Measurements from ENCODE around the gene ZNF789.
"Not testable (repeated sequence)": the region's sequence is repeated elsewhere in the genome, so short reads cannot be mapped to it uniquely, and the experiment has no call there.

Gene ZNF789

GRCh38 chr7:99478464-99479440, 6.1 kb downstream of the ZNF789 start:
- Mint-ChIP-seq H3K4me1 (ENCODE audit: low read depth) (peaks cover 29% of the 10 kb centered on the region), H3K36me3 (ENCODE audit: low read depth) (peaks cover 39% of the 10 kb centered on the region), H3K27me3 (no peaks in the 10 kb centered on the region), H3K9me3 (no peaks in the 10 kb centered on the region), H3K27ac (no peak overlapping the region), H3K4me3 (no peak overlapping the region)

- Mint-ChIP-seq H3K27ac (no peak overlapping the region), H3K4me3 (no peak overlapping the region), H3K27me3 (no peaks in the 10 kb centered on the region), H3K4me1 (ENCODE audit: low read depth) (no peaks in the 10 kb centered on the region), H3K9me3 (no peaks in the 10 kb centered on the region), H3K36me3 (ENCODE audit: low read depth) (peaks cover 57% of the 10 kb centered on the region)
Measured at GRCh38 chr7:99485094-99485493, 12.4 kb downstream of the ZNF789 start.

GRCh38 chr7:99489235-99489634, 16.5 kb downstream of the ZNF789 start:
- Mint-ChIP-seq H3K4me3 (no peak overlapping the region), H3K9me3 (peaks cover 13% of the 10 kb centered on the region), H3K27ac (no peak overlapping the region), H3K4me1 (ENCODE audit: low read depth) (no peaks in the 10 kb centered on the region), H3K27me3 (no peaks in the 10 kb centered on the region), H3K36me3 (ENCODE audit: low read depth) (peaks cover 66% of the 10 kb centered on the region)

GRCh38 chr7:99490878-99491277, 18.2 kb downstream of the ZNF789 start:
- no peaks in the 10 kb centered on the region for H3K4me1 Mint-ChIP-seq (ENCODE audit: low read depth)
- no peak overlapping the region for H3K4me3 Mint-ChIP-seq
- H3K9me3 Mint-ChIP-seq, result peaks cover 15% of the 10 kb centered on the region
- H3K27me3 Mint-ChIP-seq, result no peaks in the 10 kb centered on the region
- H3K27ac Mint-ChIP-seq, result no peak overlapping the region
- peaks cover 69% of the 10 kb centered on the region for H3K36me3 Mint-ChIP-seq (ENCODE audit: low read depth)

- Mint-ChIP-seq H3K27ac (no peak overlapping the region), H3K4me3 (no peak overlapping the region), H3K27me3 (no peaks in the 10 kb centered on the region), H3K36me3 (ENCODE audit: low read depth) (peaks cover 72% of the 10 kb centered on the region), H3K9me3 (peaks cover 15% of the 10 kb centered on the region), H3K4me1 (ENCODE audit: low read depth) (peaks cover 15% of the 10 kb centered on the region)
Measured at GRCh38 chr7:99493823-99494222, 21.1 kb downstream of the ZNF789 start.

- peaks cover 18% of the 10 kb centered on the region for H3K9me3 Mint-ChIP-seq
- peak overlapping the region; percentile 100 for H3K4me3 Mint-ChIP-seq
- H3K36me3 Mint-ChIP-seq (ENCODE audit: low read depth), result peaks cover 58% of the 10 kb centered on the region
- H3K27me3 Mint-ChIP-seq, result no peaks in the 10 kb centered on the region
- H3K27ac Mint-ChIP-seq, result peak overlapping the region; percentile 66
- H3K4me1 Mint-ChIP-seq (ENCODE audit: low read depth), result peaks cover 26% of the 10 kb centered on the region
Measured at GRCh38 chr7:99497766-99498545, 25.3 kb downstream of the ZNF789 start.

GRCh38 chr7:99498546-99498944, 25.9 kb downstream of the ZNF789 start:
- Mint-ChIP-seq H3K27ac (peak overlapping the region; percentile 99), H3K36me3 (ENCODE audit: low read depth) (peaks cover 52% of the 10 kb centered on the region), H3K4me1 (ENCODE audit: low read depth) (peaks cover 31% of the 10 kb centered on the region), H3K4me3 (peak overlapping the region; percentile 100), H3K27me3 (no peaks in the 10 kb centered on the region), H3K9me3 (peaks cover 14% of the 10 kb centered on the region)

- Mint-ChIP-seq H3K4me3 (peak overlapping the region; percentile 100), H3K9me3 (peaks cover 6% of the 10 kb centered on the region), H3K36me3 (ENCODE audit: low read depth) (peaks cover 44% of the 10 kb centered on the region), H3K27me3 (no peaks in the 10 kb centered on the region), H3K27ac (peak overlapping the region; percentile 99), H3K4me1 (ENCODE audit: low read depth) (peaks cover 31% of the 10 kb centered on the region)
Measured at GRCh38 chr7:99499371-99499720, 26.7 kb downstream of the ZNF789 start.

GRCh38 chr7:99499721-99500636, 27.3 kb downstream of the ZNF789 start, which contains the start of gene ZNF394:
TSS of gene ZNF394 (minus strand) at chr7:99500281. CDS start at chr7:99500093, 188 bp downstream.
- Mint-ChIP-seq H3K4me1 (ENCODE audit: low read depth) (peaks cover 31% of the 10 kb centered on the region), H3K4me3 (peak within 1 kb of the TSS; percentile 100), H3K27me3 (no peaks in the 10 kb centered on the region), H3K9me3 (peaks cover 5% of the 10 kb centered on the region), H3K27ac (peak within 1 kb of the TSS; percentile 99), H3K36me3 (ENCODE audit: low read depth) (peaks cover 38% of the 10 kb centered on the region)

- peaks cover 35% of the 10 kb centered on the region for H3K4me1 Mint-ChIP-seq (ENCODE audit: low read depth)
- peak overlapping the region; percentile 99 for H3K27ac Mint-ChIP-seq
- peaks cover 33% of the 10 kb centered on the region for H3K36me3 Mint-ChIP-seq (ENCODE audit: low read depth)
- peaks cover 5% of the 10 kb centered on the region for H3K9me3 Mint-ChIP-seq
- H3K27me3 Mint-ChIP-seq, result no peaks in the 10 kb centered on the region
- H3K4me3 Mint-ChIP-seq, result peak overlapping the region; percentile 100
Measured at GRCh38 chr7:99500637-99501009, 27.9 kb downstream of the ZNF789 start.

- H3K4me3 Mint-ChIP-seq, result peak overlapping the region; percentile 100
- H3K27ac Mint-ChIP-seq, result peak overlapping the region; percentile 99
- not testable (repeated sequence) for H3K9me3 Mint-ChIP-seq, H3K27me3 Mint-ChIP-seq
- H3K4me1 Mint-ChIP-seq (ENCODE audit: low read depth), result peaks cover 39% of the 10 kb centered on the region
- H3K36me3 Mint-ChIP-seq (ENCODE audit: low read depth), result peaks cover 30% of the 10 kb centered on the region
Measured at GRCh38 chr7:99501236-99501635, 28.5 kb downstream of the ZNF789 start.

GRCh38 chr7:99504281-99504602, 31.6 kb downstream of the ZNF789 start:
- Mint-ChIP-seq H3K4me3 (peak overlapping the region; percentile 98), H3K9me3 (peaks cover 5% of the 10 kb centered on the region), H3K4me1 (ENCODE audit: low read depth) (peaks cover 34% of the 10 kb centered on the region), H3K27me3 (no peaks in the 10 kb centered on the region), H3K27ac (peak overlapping the region; percentile 98), H3K36me3 (ENCODE audit: low read depth) (peaks cover 15% of the 10 kb centered on the region)

- Mint-ChIP-seq H3K4me3 (peak within 1 kb of the TSS; percentile 98), H3K27me3 (no peaks in the 10 kb centered on the region), H3K36me3 (ENCODE audit: low read depth) (peaks cover 15% of the 10 kb centered on the region), H3K27ac (peak within 1 kb of the TSS; percentile 98), H3K9me3 (peaks cover 5% of the 10 kb centered on the region), H3K4me1 (ENCODE audit: low read depth) (peaks cover 34% of the 10 kb centered on the region)
Measured at GRCh38 chr7:99504603-99505323, 32.1 kb downstream of the ZNF789 start, which contains the start of gene ZKSCAN5. TSS of gene ZKSCAN5 (plus strand) at chr7:99504662. CDS start at chr7:99506045, 1,383 bp downstream.

GRCh38 chr7:99505324-99505662, 32.6 kb downstream of the ZNF789 start:
- H3K4me1 Mint-ChIP-seq (ENCODE audit: low read depth), result peaks cover 34% of the 10 kb centered on the region
- peaks cover 5% of the 10 kb centered on the region for H3K9me3 Mint-ChIP-seq
- H3K4me3 Mint-ChIP-seq, result peak overlapping the region; percentile 98
- H3K36me3 Mint-ChIP-seq (ENCODE audit: low read depth), result peaks cover 10% of the 10 kb centered on the region
- no peaks in the 10 kb centered on the region for H3K27me3 Mint-ChIP-seq
- peak overlapping the region; percentile 98 for H3K27ac Mint-ChIP-seq

Measured in stimulated activated naive CD8-positive, alpha-beta T cell treated with anti-CD3 and anti-CD28 coated beads, Interleukin-15, Interleukin-2, amounts not matched to agents 100 ng/mL and 50 ng/mL, for 24 hours (primary cell).